Large intestine (tissue), 3 donors: Measurements from ENCODE around the gene NHLH1. TPM values are rescaled to one million over a fixed set of nuclear protein-coding genes. Genes with fewer than 3 reads are reported as not detected.

ENCODE experiments used
- DNase-seq, 2 donors: peaks; one replicate each; pipeline versions ENCODE4 v3.0.0 to v3.0.0-alpha.2; 2013
- H3K27ac ChIP-seq: one replicate; pipeline ENCODE4 v1.5.1; 2013; ENCODE audit warnings: low read length
- H3K27me3 ChIP-seq: 2 replicates; pipeline ENCODE4 v1.6.1; 2013; ENCODE audit warnings: low read length; ENCODE audit not compliant: control insufficient read depth, insufficient read depth
- H3K36me3 ChIP-seq: 2 replicates; pipeline ENCODE4 v1.6.1; 2013; ENCODE audit warnings: low read length; ENCODE audit not compliant: control insufficient read depth, insufficient read depth
- H3K4me1 ChIP-seq: one replicate; pipeline ENCODE4 v1.6.1; 2013; ENCODE audit warnings: low read length; ENCODE audit not compliant: control insufficient read depth, insufficient read depth
- H3K4me3 ChIP-seq: one replicate; pipeline ENCODE4 v1.5.1; 2013; ENCODE audit warnings: low read length
- H3K9me3 ChIP-seq: one replicate; pipeline ENCODE4 v1.6.1; 2013; ENCODE audit warnings: mild to moderate bottlenecking, low read depth, low read length, moderate library complexity; ENCODE audit not compliant: control insufficient read depth
- WGBS: methylation state at CpG from one replicate; pipeline ENCODE4 v1.1.5; 2013; ENCODE audit warnings: low lambda C conversion rate; ENCODE audit not compliant: insufficient coverage; 5-methylcytosine and 5-hydroxymethylcytosine counted together
- polyA plus RNA-seq: library from polyadenylated mRNA; unstranded; fragments of 120-200 nt; gene quantifications from one replicate; pipeline ENCODE4 v1.2.1, GENCODE V29; 2013

The NHLH1 gene
- polyA plus RNA-seq, 1 donor = 0.19 TPM

DNA sequence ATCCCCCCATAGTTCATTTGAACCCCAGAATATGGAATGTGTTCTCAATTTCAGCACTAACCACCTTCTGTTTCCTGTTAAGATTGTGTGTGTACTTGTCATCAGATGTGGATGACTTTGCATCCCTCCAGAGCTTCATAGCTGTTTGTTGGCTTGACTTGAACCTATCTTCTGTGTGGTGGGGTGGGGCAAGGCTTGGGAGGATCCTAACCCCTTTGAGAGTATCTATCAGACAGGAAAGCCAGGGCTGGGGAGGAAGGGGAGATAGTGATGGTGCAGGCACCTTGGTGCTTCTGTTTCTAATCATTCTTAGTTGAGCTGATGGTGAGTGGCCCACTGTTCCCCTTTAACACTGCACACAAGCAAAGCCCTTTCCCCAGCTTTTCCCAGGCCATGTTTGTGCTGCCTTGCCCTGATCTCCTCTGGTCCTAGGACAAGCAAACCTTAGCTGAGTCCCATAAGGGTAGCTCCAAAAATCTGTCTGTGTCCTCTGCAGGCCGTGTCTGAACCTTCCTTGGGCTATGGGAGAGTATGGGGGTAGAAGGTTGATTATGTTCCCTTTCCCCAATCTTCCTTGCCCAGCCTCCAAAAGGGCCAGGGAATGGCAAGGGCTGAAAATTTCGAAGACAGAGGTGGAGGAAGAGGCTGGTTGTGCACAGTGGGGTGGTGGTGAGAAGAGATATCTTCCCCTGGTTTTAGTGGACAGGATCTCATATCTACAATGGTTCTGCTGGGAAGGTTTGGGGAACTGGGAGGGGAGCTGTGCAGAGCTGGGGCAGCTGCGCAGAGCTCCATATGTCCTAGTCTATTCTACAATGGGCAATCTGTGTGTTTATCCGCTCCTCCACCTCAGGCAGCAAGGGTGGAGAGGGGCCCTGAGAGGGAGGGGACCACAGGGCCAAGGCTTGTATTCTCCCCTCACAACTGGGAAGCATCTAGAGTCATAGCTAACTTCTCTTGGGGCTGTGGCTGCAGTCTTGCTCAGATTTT is 1.4 kb downstream of the NHLH1 start:
- Histone ChIP-seq H3K4me1 (peaks cover 2% of the 10 kb centered on the region), H3K9me3 (no peaks in the 10 kb centered on the region), H3K36me3 (no peaks in the 10 kb centered on the region), H3K4me3 (no peak overlapping the region), H3K27ac (no peak overlapping the region), H3K27me3 (no peaks in the 10 kb centered on the region)
- WGBS = no CpG with 5 or more reads among the region's 4 CpGs
- no peak for DNase-seq

DNA sequence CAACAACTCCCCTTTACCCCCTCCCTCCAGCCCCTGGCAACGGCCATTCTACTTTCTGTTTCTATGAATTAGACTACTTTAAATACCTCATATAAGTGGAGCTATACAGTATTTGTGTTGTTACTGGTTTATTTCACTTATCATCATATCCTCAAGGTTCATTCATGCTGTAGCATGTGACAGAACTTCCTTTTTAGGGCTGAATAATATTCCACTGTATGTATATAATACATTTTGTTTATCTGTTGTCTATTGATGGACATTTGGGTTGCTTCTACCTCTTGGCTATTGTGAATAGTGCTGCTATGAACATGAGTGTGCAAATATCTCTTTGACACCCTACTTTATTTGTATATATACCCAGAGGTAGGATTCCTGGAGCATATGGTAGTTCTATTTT is 2.2 kb downstream of the NHLH1 start:
- no peaks in the 10 kb centered on the region for H3K9me3 ChIP-seq
- no peak overlapping the region for H3K4me3 ChIP-seq

DNA sequence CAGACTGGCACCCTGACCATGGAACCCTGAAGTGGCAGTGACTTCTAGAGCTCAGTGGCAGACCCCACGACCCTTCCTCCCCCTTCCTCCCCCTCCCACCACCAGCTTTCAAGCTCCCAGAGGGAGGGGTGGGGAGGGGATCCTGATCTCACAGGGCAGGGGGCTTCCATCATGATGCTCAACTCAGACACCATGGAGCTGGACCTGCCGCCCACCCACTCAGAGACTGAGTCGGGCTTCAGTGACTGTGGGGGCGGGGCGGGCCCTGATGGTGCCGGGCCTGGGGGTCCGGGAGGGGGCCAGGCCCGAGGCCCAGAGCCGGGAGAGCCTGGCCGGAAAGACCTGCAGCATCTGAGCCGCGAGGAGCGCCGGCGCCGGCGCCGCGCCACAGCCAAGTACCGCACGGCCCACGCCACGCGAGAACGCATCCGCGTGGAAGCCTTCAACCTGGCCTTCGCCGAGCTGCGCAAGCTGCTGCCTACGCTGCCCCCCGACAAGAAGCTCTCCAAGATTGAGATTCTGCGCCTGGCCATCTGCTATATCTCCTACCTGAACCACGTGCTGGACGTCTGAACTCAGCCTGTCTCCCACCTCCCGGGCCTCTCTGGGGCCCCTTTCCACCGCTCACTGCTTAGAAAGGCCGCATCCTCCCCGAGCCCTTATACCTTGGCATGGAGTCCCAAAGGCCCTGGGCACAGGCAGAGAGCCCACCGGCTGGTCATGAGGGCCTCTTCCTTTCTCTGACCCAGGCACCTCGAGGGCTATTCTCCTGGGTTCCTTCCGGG is 3.9 kb downstream of the NHLH1 start:
- peaks cover 3% of the 10 kb centered on the region for H3K4me1 ChIP-seq
- DNase-seq = no peak
- H3K4me3 ChIP-seq = no peak overlapping the region
- H3K27ac ChIP-seq = no peak overlapping the region
- H3K27me3 ChIP-seq = no peaks in the 10 kb centered on the region
- no peaks in the 10 kb centered on the region for H3K9me3 ChIP-seq
- WGBS = no CpG with 5 or more reads among the region's 42 CpGs
- no peaks in the 10 kb centered on the region for H3K36me3 ChIP-seq

More for the DNA sequence above, 2.2 kb downstream of the NHLH1 start:
- Histone ChIP-seq H3K27ac (no peak overlapping the region), H3K4me1 (peaks cover 2% of the 10 kb centered on the region), H3K36me3 (no peaks in the 10 kb centered on the region), H3K27me3 (no peaks in the 10 kb centered on the region)
- no peak for DNase-seq
- WGBS = no CpG with 5 or more reads among the region's 1 CpG

DNA sequence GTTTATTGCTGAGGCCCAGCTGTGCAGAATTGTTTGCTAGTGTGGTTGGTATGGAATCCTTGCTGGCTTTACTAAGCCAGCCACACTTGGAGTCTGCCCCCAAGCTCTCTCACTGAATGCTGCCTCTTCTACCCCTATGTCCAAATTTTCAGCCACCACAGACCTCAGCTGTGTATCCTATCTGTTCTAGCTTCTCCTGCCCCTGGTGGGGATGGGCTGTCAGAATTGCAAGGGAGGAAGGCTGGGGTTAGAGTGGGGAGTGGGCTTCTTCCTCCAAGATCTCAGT is 4.4 kb downstream of the NHLH1 start:
- Histone ChIP-seq H3K27ac (no peak overlapping the region), H3K36me3 (no peaks in the 10 kb centered on the region), H3K4me1 (peaks cover 7% of the 10 kb centered on the region), H3K27me3 (no peaks in the 10 kb centered on the region), H3K9me3 (no peaks in the 10 kb centered on the region), H3K4me3 (no peak overlapping the region)
- no peak for DNase-seq

DNA sequence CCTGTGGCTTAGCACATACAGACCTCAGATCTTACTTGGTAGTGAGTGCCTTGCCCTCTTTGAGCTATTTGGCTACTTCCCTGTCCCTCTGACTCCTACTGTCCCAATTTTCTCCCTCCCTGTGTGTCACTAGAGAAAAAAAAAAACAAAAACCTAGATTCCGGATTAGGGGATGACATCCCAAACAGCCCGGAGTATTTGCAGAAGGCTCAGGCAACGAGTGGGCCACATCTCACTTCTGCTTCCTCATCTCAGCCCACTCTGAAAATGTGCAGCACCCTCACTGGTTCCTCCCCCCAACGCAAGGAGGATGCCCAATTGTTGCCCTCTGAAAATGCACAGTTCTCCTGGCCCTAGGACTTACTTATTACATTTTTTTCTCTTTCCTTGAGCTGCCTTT is 4.9 kb downstream of the NHLH1 start:
- no CpG with 5 or more reads among the region's 4 CpGs for WGBS
- Histone ChIP-seq H3K27me3 (no peaks in the 10 kb centered on the region), H3K9me3 (no peaks in the 10 kb centered on the region), H3K4me1 (peaks cover 9% of the 10 kb centered on the region), H3K36me3 (no peaks in the 10 kb centered on the region), H3K4me3 (no peak overlapping the region), H3K27ac (no peak overlapping the region)
- DNase-seq = no peak

DNA sequence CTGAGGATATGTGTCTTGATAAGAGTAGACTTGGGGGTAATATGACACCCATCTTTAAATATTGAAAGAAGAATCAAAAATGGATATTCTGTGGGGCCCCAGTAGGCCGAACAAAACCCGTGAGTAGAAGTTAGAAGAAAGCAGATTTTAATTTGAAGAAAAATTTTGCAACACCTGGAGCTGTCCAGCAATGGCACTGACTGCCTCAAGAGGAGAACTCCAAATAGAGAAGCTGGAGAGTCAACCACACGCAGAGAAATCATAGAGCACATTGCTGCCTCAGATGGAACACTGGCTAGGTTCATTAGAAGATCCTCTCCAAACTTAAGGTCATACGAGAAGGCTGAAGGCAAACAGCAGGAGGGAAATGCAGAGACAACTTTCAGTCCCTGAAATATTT is 6.8 kb downstream of the NHLH1 start:
- no peak for DNase-seq
- H3K4me3 ChIP-seq = no peak overlapping the region
- no CpG with 5 or more reads among the region's 4 CpGs for WGBS
- H3K27me3 ChIP-seq = no peaks in the 10 kb centered on the region
- no peaks in the 10 kb centered on the region for H3K9me3 ChIP-seq
- peaks cover 9% of the 10 kb centered on the region for H3K4me1 ChIP-seq
- H3K36me3 ChIP-seq = no peaks in the 10 kb centered on the region
- no peak overlapping the region for H3K27ac ChIP-seq

DNA sequence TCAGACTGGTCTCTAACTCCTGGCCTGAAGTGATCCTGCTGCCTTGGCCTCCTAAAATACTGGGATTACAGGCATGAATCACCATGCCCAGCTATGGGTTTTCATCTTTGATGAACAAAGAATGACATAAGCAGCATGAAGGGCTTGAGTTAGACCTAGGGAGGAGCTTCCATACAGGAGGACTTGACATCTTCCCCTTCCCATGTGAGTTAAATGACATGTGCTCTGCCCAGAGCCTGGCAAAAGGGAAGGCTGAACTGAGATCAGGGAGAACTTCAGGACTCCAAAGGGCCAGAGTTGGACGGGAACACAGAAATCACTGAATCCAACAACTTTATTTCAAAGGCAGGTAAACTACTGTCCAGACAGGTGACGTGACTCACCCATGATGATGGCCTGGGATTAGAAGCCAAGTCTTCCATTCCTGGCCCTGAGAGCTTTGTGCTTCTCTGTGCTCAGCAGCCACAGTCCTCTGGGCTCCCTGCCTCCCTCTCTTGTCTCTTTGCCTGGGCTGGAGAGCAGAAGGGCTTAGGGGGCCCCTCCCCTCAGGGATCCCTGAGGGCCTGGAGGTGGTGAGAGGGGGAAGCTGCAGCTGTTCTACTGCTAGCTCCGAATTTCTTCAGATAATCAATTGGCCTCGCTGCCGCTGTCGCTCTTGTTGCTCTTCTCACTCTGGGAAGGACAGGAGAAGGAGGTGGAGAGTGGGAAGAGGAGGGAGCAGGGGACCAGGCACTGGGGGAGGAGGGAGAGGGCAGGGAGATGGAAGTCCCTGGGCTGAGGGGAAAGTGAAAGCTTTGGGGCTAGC is 7.6 kb downstream of the NHLH1 start:
- no peak overlapping the region for H3K4me3 ChIP-seq

DNA sequence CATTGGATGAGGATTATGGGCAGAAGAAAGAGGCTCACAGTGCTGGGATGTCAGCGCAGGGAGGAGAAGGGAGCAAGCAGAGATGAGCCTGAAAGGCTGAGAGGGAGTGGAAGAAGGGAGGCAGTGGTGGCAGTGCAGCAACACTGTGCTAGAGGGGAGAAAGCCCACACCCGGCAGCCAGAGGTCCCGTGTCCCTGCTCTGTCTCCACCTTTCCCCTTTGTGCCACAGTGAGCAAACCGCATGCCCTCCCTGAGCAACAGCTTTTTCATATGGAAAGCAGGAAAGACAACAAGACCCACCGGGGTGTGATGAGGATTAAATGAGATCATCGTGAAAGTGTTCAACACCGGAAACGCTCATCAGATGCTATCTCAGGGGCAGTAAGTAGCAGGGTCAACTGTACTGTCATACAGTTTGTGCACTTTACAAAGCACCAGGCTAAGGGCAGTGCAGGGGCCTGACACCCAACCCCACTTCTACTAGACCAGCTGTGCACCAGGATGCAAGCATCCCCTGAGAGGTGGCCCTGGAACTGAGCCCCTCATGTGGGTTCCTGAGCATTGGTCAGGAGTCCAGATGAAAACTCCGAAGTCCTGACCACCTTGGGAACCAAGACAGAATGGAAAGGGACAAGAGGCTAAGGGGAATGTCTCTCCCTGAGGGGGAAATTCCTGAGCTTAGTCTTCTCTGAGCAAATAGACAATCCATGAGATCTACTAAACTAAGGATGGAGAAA is 9.1 kb downstream of the NHLH1 start:
- Histone ChIP-seq H3K4me3 (no peak overlapping the region), H3K27ac (no peak overlapping the region), H3K27me3 (no peaks in the 10 kb centered on the region), H3K4me1 (peaks cover 9% of the 10 kb centered on the region), H3K9me3 (no peaks in the 10 kb centered on the region), H3K36me3 (no peaks in the 10 kb centered on the region)
- WGBS = 0% methylated on average over 1 of the region's 9 CpGs
- no peak for DNase-seq

More for the DNA sequence above, 7.6 kb downstream of the NHLH1 start:
- H3K36me3 ChIP-seq = no peaks in the 10 kb centered on the region
- no peak overlapping the region for H3K27ac ChIP-seq
- no peaks in the 10 kb centered on the region for H3K27me3 ChIP-seq
- WGBS = no CpG with 5 or more reads among the region's 6 CpGs
- peaks cover 9% of the 10 kb centered on the region for H3K4me1 ChIP-seq
- H3K9me3 ChIP-seq = no peaks in the 10 kb centered on the region
- no peak for DNase-seq

DNA sequence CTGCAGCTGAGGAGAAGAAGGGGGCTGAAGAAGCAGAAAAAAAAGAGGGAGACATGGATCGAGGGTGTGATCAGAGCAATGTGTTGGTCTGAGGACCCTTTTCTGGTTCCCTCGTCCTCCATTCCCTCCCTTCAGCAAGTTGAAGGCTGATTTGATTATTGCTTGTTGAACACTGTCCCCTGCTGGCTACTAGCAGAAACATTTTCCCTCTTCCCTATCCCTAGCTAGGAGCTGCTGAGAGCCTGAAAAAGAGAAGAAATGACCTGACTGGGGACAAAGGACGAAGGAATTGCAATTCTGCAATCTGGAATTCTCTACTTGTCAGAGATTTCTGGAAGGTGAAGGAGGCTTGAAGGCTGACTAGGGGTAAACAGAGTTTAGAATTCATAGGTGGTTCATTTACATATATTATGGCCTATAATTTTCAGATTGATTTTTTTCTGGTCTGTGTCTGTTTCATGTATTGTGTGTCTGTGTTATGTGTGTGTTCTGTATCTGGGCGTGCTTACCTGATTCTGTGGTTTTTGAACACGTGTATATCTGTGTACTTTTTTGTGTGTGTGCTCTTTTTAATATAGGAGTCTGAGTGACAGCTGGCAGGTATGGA is 9.8 kb downstream of the NHLH1 start:
- Histone ChIP-seq H3K9me3 (no peaks in the 10 kb centered on the region), H3K4me1 (peaks cover 7% of the 10 kb centered on the region), H3K27ac (no peak overlapping the region), H3K4me3 (no peak overlapping the region), H3K27me3 (no peaks in the 10 kb centered on the region), H3K36me3 (no peaks in the 10 kb centered on the region)
- WGBS = no CpG with 5 or more reads among the region's 5 CpGs
- DNase-seq = peak; percentile 58 to 65
